ENCODE data around the gene ERFE. TPM values are rescaled to one million over a fixed set of nuclear protein-coding genes. Genes with fewer than 3 reads are reported as not detected.
A peak's percentile ranks its signal among the peaks of the same experiment; 100 is the strongest.

Gene ERFE
- total RNA-seq, 4 donors from 2014 or later = 0.46 to 3.3 (median 1.3) TPM

DNA sequence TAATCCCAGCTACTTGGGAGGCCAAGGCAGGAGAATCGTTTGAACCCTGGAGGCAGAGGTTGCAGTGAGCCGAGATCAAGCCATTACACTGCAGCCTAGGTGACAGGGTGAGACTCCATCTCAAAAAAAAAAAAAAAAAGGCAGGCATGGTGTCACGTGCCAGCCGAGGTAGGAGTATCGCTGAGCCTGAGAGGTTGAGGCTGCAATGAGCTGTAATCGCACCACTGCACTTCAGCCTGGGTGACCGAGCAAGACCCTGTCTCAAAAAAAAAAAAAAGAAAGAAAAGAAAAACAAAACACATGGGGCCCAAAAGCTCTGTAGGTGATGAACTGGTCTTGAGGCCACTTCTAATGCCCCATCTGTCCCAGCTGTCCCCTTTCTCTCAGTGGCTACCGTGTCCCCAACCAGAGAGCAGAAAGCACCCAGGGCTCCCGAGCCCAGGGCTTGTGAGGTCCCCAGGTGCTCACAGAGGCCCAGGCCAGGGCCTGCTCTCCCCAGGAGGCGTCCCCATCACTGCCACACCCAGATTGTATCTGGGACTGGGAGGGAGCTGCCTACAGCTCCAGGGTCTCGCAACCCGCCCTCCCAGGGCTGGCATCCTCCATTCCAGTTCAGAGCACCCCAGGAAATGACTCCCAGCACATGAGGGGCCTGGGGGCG, 11.8 kb upstream of the ERFE start:
- ATAC-seq (no peak), DNase-seq (no peak)
- in situ Hi-C loops (cut with MboI; ENCODE audit: low sequenced_read_pairs in 4 of 4) (no loop called here), intact Hi-C loops (cut with DNase I; ENCODE audit: low total_unique reads) (no loop called here)
- H3K4me1 ChIP-seq = peaks cover 38 to 45% of the 10 kb centered on the region in 2 donors
- no peak overlapping the region for H3K4me3 ChIP-seq
- H3K27ac ChIP-seq = peak overlapping the region; percentile 91 to 100 (median 98)
- TF ChIP-seq, protein P1, sequence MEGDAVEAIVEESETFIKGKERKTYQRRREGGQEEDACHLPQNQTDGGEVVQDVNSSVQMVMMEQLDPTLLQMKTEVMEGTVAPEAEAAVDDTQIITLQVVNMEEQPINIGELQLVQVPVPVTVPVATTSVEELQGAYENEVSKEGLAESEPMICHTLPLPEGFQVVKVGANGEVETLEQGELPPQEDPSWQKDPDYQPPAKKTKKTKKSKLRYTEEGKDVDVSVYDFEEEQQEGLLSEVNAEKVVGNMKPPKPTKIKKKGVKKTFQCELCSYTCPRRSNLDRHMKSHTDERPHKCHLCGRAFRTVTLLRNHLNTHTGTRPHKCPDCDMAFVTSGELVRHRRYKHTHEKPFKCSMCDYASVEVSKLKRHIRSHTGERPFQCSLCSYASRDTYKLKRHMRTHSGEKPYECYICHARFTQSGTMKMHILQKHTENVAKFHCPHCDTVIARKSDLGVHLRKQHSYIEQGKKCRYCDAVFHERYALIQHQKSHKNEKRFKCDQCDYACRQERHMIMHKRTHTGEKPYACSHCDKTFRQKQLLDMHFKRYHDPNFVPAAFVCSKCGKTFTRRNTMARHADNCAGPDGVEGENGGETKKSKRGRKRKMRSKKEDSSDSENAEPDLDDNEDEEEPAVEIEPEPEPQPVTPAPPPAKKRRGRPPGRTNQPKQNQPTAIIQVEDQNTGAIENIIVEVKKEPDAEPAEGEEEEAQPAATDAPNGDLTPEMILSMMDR (IDR thresholded peaks at IDR 0.05 in 4 of 5, conservative IDR thresholded peaks at IDR 0.05 in 1 of 5) = no peak
- no peaks in the 10 kb centered on the region for H3K9me3 ChIP-seq
- no peaks in the 10 kb centered on the region for H3K27me3 ChIP-seq
- peaks cover 0 to 36% of the 10 kb centered on the region in 2 donors for H3K36me3 ChIP-seq

DNA sequence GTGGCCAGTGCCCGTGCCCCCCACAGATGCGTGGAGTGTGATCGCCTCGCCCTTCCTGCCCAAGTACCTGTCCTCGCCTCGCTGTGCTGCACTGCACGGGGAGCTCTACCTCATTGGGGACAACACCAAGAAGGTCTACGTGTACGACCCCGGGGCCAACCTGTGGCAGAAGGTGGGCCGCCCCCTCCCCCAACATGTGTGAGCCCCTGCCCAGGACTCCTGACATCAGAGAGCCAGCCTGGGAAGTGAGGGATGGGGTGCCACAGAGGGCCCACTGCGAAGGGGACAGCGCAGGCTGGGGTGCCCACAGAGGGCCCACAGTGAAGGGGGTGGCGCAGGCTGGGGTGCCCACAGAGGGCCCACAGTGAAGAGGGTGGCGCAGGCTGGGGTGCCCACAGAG, 9.8 kb upstream of the ERFE start:
- intact Hi-C loops (cut with DNase I; ENCODE audit: low total_unique reads) (no loop called here), in situ Hi-C loops (cut with MboI; ENCODE audit: low sequenced_read_pairs in 4 of 4) (no loop called here)
- peak overlapping the region; percentile 74 to 100 (median 98) for H3K27ac ChIP-seq
- TF ChIP-seq POLR2A (IDR thresholded peaks at IDR 0.05) = no peak
- TF ChIP-seq, protein P1 (IDR thresholded peaks at IDR 0.05 in 4 of 5, conservative IDR thresholded peaks at IDR 0.05 in 1 of 5) = no peak
- no peak for DNase-seq
- H3K4me3 ChIP-seq = no peak overlapping the region
- ATAC-seq = no peak
- peaks cover 0 to 36% of the 10 kb centered on the region in 2 donors for H3K36me3 ChIP-seq
- no peaks in the 10 kb centered on the region for H3K27me3 ChIP-seq
- H3K4me1 ChIP-seq = peaks cover 30 to 31% of the 10 kb centered on the region in 2 donors
- no peaks in the 10 kb centered on the region for H3K9me3 ChIP-seq

DNA sequence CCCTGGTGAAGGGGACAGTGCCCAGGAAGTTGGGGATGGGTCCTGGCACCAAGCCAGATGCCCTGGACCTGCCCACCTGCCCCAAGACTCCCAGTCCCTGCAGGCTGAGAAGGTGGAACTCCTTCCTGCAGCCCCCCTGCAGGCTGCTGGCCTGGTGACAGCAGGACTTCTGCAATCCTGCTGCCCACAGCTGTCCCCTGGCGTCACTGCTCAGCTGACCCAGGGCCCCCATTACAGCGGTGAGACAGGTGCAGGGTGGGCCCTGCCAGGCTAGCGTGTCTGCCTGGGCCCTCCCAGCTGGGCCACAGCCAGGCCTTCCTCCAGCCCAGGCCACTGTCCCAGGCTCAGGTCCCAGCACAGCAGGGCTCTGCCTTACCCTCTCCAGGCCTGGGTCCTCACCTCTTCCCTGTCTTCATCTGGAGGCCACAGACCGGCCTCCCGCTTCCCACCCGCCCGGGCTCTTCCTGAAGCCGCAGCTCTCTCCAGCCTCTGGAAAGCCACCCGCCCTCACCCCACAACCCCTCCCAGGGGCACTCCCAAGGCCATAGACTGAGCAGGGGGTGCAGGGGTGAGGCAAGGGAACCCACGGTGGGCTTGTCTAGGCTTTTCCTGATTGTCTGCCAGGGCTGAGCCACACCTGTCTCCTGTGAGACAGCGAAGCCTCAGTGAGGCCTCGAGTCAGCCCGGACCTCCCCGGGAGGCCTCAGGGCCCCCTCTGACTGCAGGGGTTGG, 8.8 kb upstream of the ERFE start:
- peak; percentile 58 to 97 for DNase-seq
- H3K27me3 ChIP-seq = no peaks in the 10 kb centered on the region
- H3K4me1 ChIP-seq = peaks cover 30 to 31% of the 10 kb centered on the region in 2 donors
- intact Hi-C loops (cut with DNase I; ENCODE audit: low total_unique reads) (no loop called here), in situ Hi-C loops (cut with MboI; ENCODE audit: low sequenced_read_pairs in 4 of 4) (no loop called here)
- H3K9me3 ChIP-seq = no peaks in the 10 kb centered on the region
- H3K36me3 ChIP-seq = peaks cover 0 to 36% of the 10 kb centered on the region in 2 donors
- ATAC-seq = peak; percentile 52 to 77
- H3K27ac ChIP-seq = peak overlapping the region; percentile 74 to 100 (median 98)
- TF ChIP-seq POLR2A (IDR thresholded peaks at IDR 0.05) = peak; percentile 44 to 51
- TF ChIP-seq, protein P1 (IDR thresholded peaks at IDR 0.05 in 4 of 5, conservative IDR thresholded peaks at IDR 0.05 in 1 of 5) = no peak
- peak overlapping the region in 1 of 4 donors; percentile 0 for H3K4me3 ChIP-seq

DNA sequence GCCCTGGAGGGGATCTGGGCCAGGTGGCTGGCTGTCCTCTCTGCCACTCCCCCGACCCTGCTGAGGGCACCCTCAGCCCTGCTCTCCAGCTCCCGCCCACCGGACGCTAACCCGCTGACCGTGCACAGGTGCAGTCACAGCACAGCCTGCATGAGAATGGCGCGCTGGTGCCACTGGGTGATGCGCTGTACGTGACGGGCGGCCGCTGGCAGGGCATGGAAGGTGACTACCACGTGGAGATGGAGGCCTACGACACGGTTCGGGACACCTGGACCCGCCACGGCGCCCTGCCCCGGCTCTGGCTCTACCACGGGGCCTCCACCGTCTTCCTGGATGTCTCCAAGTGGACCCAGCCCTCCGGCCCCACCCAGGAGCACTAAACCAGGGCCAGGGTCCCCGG, 8.1 kb upstream of the ERFE start:
- peaks cover 0 to 29% of the 10 kb centered on the region in 2 donors for H3K36me3 ChIP-seq
- DNase-seq = no peak
- peaks cover 35 to 37% of the 10 kb centered on the region in 2 donors for H3K4me1 ChIP-seq
- H3K27me3 ChIP-seq = no peaks in the 10 kb centered on the region
- ATAC-seq = no peak
- H3K4me3 ChIP-seq = no peak overlapping the region
- no peak for TF ChIP-seq POLR2A (IDR thresholded peaks at IDR 0.05)
- TF ChIP-seq, protein P1 (IDR thresholded peaks at IDR 0.05 in 4 of 5, conservative IDR thresholded peaks at IDR 0.05 in 1 of 5) = no peak
- intact Hi-C loops (cut with DNase I; ENCODE audit: low total_unique reads) (no loop called here), in situ Hi-C loops (cut with MboI; ENCODE audit: low sequenced_read_pairs in 4 of 4) (no loop called here)
- no peaks in the 10 kb centered on the region for H3K9me3 ChIP-seq
- H3K27ac ChIP-seq = peak overlapping the region; percentile 74 to 100 (median 98)

Measured in gastrocnemius medialis (tissue), 4 donors.